Neuronal stem cell (in vitro differentiated cells): Measurements from ENCODE around the gene ERG28.

ENCODE experiments used
- DNase-seq: peaks from one replicate; pipeline ENCODE4 v3.0.0-alpha.2; 2013; ENCODE audit warnings: low spot score
- H2AFZ ChIP-seq: one replicate; pipeline ENCODE4 v1.6.1; 2013; ENCODE audit warnings: mild to moderate bottlenecking, low read length, inconsistent platforms
- H2AK5ac ChIP-seq: 2 replicates; pipeline ENCODE4 v1.6.1; 2013; ENCODE audit warnings: low read depth, mild to moderate bottlenecking, inconsistent platforms, low read length, moderate library complexity, mixed read lengths
- H2BK120ac ChIP-seq: 2 replicates; pipeline ENCODE4 v1.6.1; 2013; ENCODE audit warnings: low read depth, mild to moderate bottlenecking, inconsistent platforms, low read length, moderate library complexity, mixed read lengths
- H2BK12ac ChIP-seq: one replicate; pipeline ENCODE4 v1.6.1; 2013; ENCODE audit warnings: low read length, inconsistent platforms
- H2BK15ac ChIP-seq: 2 replicates; pipeline ENCODE4 v1.6.1; 2013; ENCODE audit warnings: mild to moderate bottlenecking, low read length, inconsistent platforms, mixed read lengths
- H2BK5ac ChIP-seq: one replicate; pipeline ENCODE4 v1.6.1; 2013; ENCODE audit warnings: inconsistent platforms, mild to moderate bottlenecking, low read length, moderate library complexity
- H3K14ac ChIP-seq: one replicate; pipeline ENCODE4 v1.6.1; 2013; ENCODE audit warnings: low read length, inconsistent platforms
- H3K18ac ChIP-seq: 2 replicates; pipeline ENCODE4 v1.6.1; 2013; ENCODE audit warnings: low read length, inconsistent platforms
- H3K23ac ChIP-seq: 2 replicates; pipeline ENCODE4 v1.6.1; 2013; ENCODE audit warnings: low read depth, mild to moderate bottlenecking, mixed read lengths, low read length, inconsistent platforms; ENCODE audit not compliant: poor library complexity
- H3K27ac ChIP-seq: replicated peaks from 3 replicates; pipeline ENCODE4 v1.5.1; 2013; ENCODE audit warnings: low read length, inconsistent platforms
- H3K27me3 ChIP-seq, 3 experiments: 2 replicates each; pipeline ENCODE4 v1.6.1; 2013; ENCODE audit warnings: low read length in 3 of 3, mild to moderate bottlenecking in 2 of 3, inconsistent platforms in 1 of 3, low read depth in 1 of 3, mixed read lengths in 1 of 3, moderate library complexity in 1 of 3; ENCODE audit not compliant: control insufficient read depth in 3 of 3, insufficient read depth in 3 of 3
- H3K36me3 ChIP-seq, 2 donors: replicated peaks in 1 of 2; 2 replicates each; pipeline ENCODE4 v1.6.1; 2013; ENCODE audit warnings: low read length in 2 of 2; ENCODE audit not compliant: control insufficient read depth in 2 of 2, insufficient read depth in 2 of 2
- H3K4ac ChIP-seq: 2 replicates; pipeline ENCODE4 v1.6.1; 2013; ENCODE audit warnings: inconsistent platforms, mild to moderate bottlenecking, low read length, moderate library complexity
- H3K4me1 ChIP-seq, 2 donors: 1 replicate in 1 of 2; 2 replicates in 1 of 2; pipeline ENCODE4 v1.6.1; 2013; ENCODE audit warnings: low read length in 2 of 2, low read depth in 1 of 2; ENCODE audit not compliant: control insufficient read depth in 2 of 2, insufficient read depth in 1 of 2
- H3K4me2 ChIP-seq: one replicate; pipeline ENCODE4 v1.6.1; 2013; ENCODE audit warnings: mild to moderate bottlenecking, low read length, inconsistent platforms; ENCODE audit not compliant: insufficient read depth, poor library complexity, severe bottlenecking
- H3K4me3 ChIP-seq, 2 donors: 2 replicates each; pipeline ENCODE4 v1.5.1; 2013; ENCODE audit warnings: low read length in 2 of 2, mild to moderate bottlenecking in 2 of 2, inconsistent platforms in 1 of 2, moderate library complexity in 1 of 2
- H3K79me1 ChIP-seq: one replicate; pipeline ENCODE4 v1.6.1; 2013; ENCODE audit warnings: low read depth, mild to moderate bottlenecking, inconsistent platforms, low read length, moderate library complexity
- H3K9ac ChIP-seq: one replicate; pipeline ENCODE4 v1.6.1; 2013; ENCODE audit warnings: mild to moderate bottlenecking, low read depth, low read length, inconsistent platforms; ENCODE audit not compliant: poor library complexity
- H3K9me3 ChIP-seq, 2 donors: replicated peaks in 1 of 2; 2 replicates each; pipeline versions ENCODE3 to v1.6.1; 2013; ENCODE audit warnings: low read length in 2 of 2, mild to moderate bottlenecking in 2 of 2, inconsistent platforms in 1 of 2, low read depth in 1 of 2, mixed read lengths in 1 of 2, moderate library complexity in 1 of 2; ENCODE audit not compliant: control insufficient read depth in 2 of 2, insufficient read depth in 1 of 2
- H4K8ac ChIP-seq: one replicate; pipeline ENCODE4 v1.6.1; 2013; ENCODE audit warnings: low read depth, mild to moderate bottlenecking, inconsistent platforms, low read length, moderate library complexity
- H4K91ac ChIP-seq: one replicate; pipeline ENCODE4 v1.6.1; 2013; ENCODE audit warnings: low read length, low read depth, mild to moderate bottlenecking, inconsistent platforms; ENCODE audit not compliant: poor library complexity
- WGBS, 2 donors: extraction: QIAGEN DNeasy Blood & Tissue Kit; methylation state at CpG; one replicate each; pipeline ENCODE4 v1.1.7; 2013; ENCODE audit warnings: missing lambda C conversion rate in 2 of 2, mixed read lengths in 1 of 2; ENCODE audit not compliant: insufficient read length in 2 of 2, insufficient replicate concordance in 1 of 2; ENCODE audit errors: extremely low coverage in 2 of 2; 5-methylcytosine and 5-hydroxymethylcytosine counted together

The ERG28 gene

GRCh38 chr14:75628816-75629215 is 31.9 kb downstream of the ERG28 start:
- no peak overlapping the region for H4K91ac ChIP-seq
- no peak overlapping the region for H3K18ac ChIP-seq
- no peak overlapping the region for H3K4ac ChIP-seq
- H3K14ac ChIP-seq: no peak overlapping the region
- H3K4me2 ChIP-seq: no peak overlapping the region
- no peak overlapping the region for H2BK120ac ChIP-seq
- no peak for DNase-seq
- no CpG with 5 or more reads among the region's 3 CpGs for WGBS, 2 donors
- no peak overlapping the region for H3K23ac ChIP-seq
- no peaks in the 10 kb centered on the region for H3K79me1 ChIP-seq
- H3K27ac ChIP-seq: no peak overlapping the region
- peaks cover 0 to 11% of the 10 kb centered on the region in 2 donors for H3K4me1 ChIP-seq
- no peak overlapping the region for H3K4me3 ChIP-seq
- no peak overlapping the region for H2BK5ac ChIP-seq
- H2AK5ac ChIP-seq: no peak overlapping the region
- no peaks in the 10 kb centered on the region for H3K27me3 ChIP-seq
- H2BK12ac ChIP-seq: no peak overlapping the region
- H3K9me3 ChIP-seq: no peaks in the 10 kb centered on the region
- H3K36me3 ChIP-seq: no peaks in the 10 kb centered on the region
- no peak overlapping the region for H3K9ac ChIP-seq
- H4K8ac ChIP-seq: no peak overlapping the region
- H2AFZ ChIP-seq: no peak overlapping the region
- no peak overlapping the region for H2BK15ac ChIP-seq

GRCh38 chr14:75627406-75627805 is 33.3 kb downstream of the ERG28 start:
- no peak overlapping the region for H4K8ac ChIP-seq
- no peak overlapping the region for H3K4me3 ChIP-seq
- H3K4me1 ChIP-seq: peaks cover 0 to 11% of the 10 kb centered on the region in 2 donors
- no peaks in the 10 kb centered on the region for H3K79me1 ChIP-seq
- H2BK12ac ChIP-seq: no peak overlapping the region
- H3K27me3 ChIP-seq: no peaks in the 10 kb centered on the region
- no peak for DNase-seq
- H3K14ac ChIP-seq: no peak overlapping the region
- no peak overlapping the region for H2BK5ac ChIP-seq
- no peak overlapping the region for H3K27ac ChIP-seq
- H2BK120ac ChIP-seq: no peak overlapping the region
- H3K4ac ChIP-seq: no peak overlapping the region
- no peaks in the 10 kb centered on the region for H3K9me3 ChIP-seq
- H3K18ac ChIP-seq: no peak overlapping the region
- H2AK5ac ChIP-seq: no peak overlapping the region
- H3K23ac ChIP-seq: no peak overlapping the region
- no peak overlapping the region for H3K9ac ChIP-seq
- no peak overlapping the region for H2AFZ ChIP-seq
- no peak overlapping the region for H4K91ac ChIP-seq
- no peak overlapping the region for H3K4me2 ChIP-seq
- H3K36me3 ChIP-seq: no peaks in the 10 kb centered on the region
- H2BK15ac ChIP-seq: no peak overlapping the region
- WGBS, 2 donors: no CpG with 5 or more reads among the region's 4 CpGs

- Histone ChIP-seq H2AFZ (no peak overlapping the region), H3K9me3 (no peaks in the 10 kb centered on the region), H2BK5ac (no peak overlapping the region), H2BK12ac (no peak overlapping the region), H3K14ac (no peak overlapping the region), H3K27ac (no peak overlapping the region), H4K8ac (no peak overlapping the region), H3K36me3 (no peaks in the 10 kb centered on the region), H2BK15ac (no peak overlapping the region), H4K91ac (no peak overlapping the region), H3K9ac (no peak overlapping the region), H3K4ac (no peak overlapping the region), H3K18ac (no peak overlapping the region), H2BK120ac (no peak overlapping the region), H3K27me3 (no peaks in the 10 kb centered on the region), H3K4me1 (peaks cover 0 to 10% of the 10 kb centered on the region in 2 donors), H3K4me3 (no peak overlapping the region), H2AK5ac (no peak overlapping the region), H3K4me2 (no peak overlapping the region), H3K79me1 (no peaks in the 10 kb centered on the region), H3K23ac (no peak overlapping the region)
- no CpG with 5 or more reads among the region's 3 CpGs for WGBS, 2 donors
- DNase-seq: no peak
Measured at GRCh38 chr14:75626863-75627262, 33.8 kb downstream of the ERG28 start.

- no peak overlapping the region for H2BK5ac ChIP-seq
- WGBS, 2 donors: no CpG with 5 or more reads among the region's 3 CpGs
Measured at GRCh38 chr14:75626396-75626795, 34.3 kb downstream of the ERG28 start.

More at GRCh38 chr14:75626396-75626795, 34.3 kb downstream of the ERG28 start:
- Histone ChIP-seq H3K14ac (no peak overlapping the region), H2BK12ac (no peak overlapping the region), H2BK120ac (no peak overlapping the region), H3K4ac (no peak overlapping the region), H2AFZ (no peak overlapping the region), H3K9me3 (no peaks in the 10 kb centered on the region), H2BK15ac (no peak overlapping the region), H3K18ac (no peak overlapping the region), H3K27me3 (no peaks in the 10 kb centered on the region), H3K4me2 (no peak overlapping the region), H2AK5ac (no peak overlapping the region), H3K23ac (no peak overlapping the region), H3K4me3 (no peak overlapping the region), H4K8ac (no peak overlapping the region), H3K9ac (no peak overlapping the region), H3K4me1 (peaks cover 0 to 6% of the 10 kb centered on the region in 2 donors), H3K36me3 (no peaks in the 10 kb centered on the region), H4K91ac (no peak overlapping the region), H3K27ac (no peak overlapping the region), H3K79me1 (no peaks in the 10 kb centered on the region)
- no peak for DNase-seq
